Mesothelial cell of epicardium (in vitro differentiated cells): ENCODE measurements around the gene PPP1R1B. TPM values are rescaled to one million over a fixed set of nuclear protein-coding genes. Genes with fewer than 3 reads are reported as not detected.
A peak's percentile ranks its signal among the peaks of the same experiment; 100 is the strongest.

ENCODE experiments used
- DNase-seq, 2 experiments: peaks; one replicate each; pipeline ENCODE4 v3.0.0; 2021; ENCODE audit warnings: low spot score in 2 of 2; ENCODE audit not compliant: unreplicated experiment in 2 of 2
- H3K27ac Mint-ChIP-seq: 2 replicates; pipeline ENCODE4 v1.8.0; 2021; ENCODE audit warnings: mixed read lengths
- H3K27me3 Mint-ChIP-seq: 2 replicates; pipeline ENCODE4 v1.8.0; 2021; ENCODE audit warnings: low read depth, mixed read lengths
- H3K36me3 Mint-ChIP-seq: 2 replicates; pipeline ENCODE4 v1.8.0; 2021; ENCODE audit warnings: mixed read lengths
- H3K4me1 Mint-ChIP-seq: 2 replicates; pipeline ENCODE4 v1.8.0; 2021; ENCODE audit warnings: mixed read lengths
- H3K4me3 Mint-ChIP-seq: 2 replicates; pipeline ENCODE4 v1.8.0; 2021; ENCODE audit warnings: mild to moderate bottlenecking, moderate library complexity, mixed read lengths
- H3K9me3 Mint-ChIP-seq: 2 replicates; pipeline ENCODE4 v1.8.0; 2021; ENCODE audit warnings: mixed read lengths
- total RNA-seq: library from RNA; stranded (reverse); gene quantifications from 3 replicates; pipeline ENCODE4 v1.2.1, GENCODE V29; 2021
- TF ChIP-seq, protein P1 (sequence below): fragments of 200-600 bp; sonication (generic); IDR thresholded peaks from one replicate; pipeline ENCODE4 v1.5.0; 2021; ENCODE audit warnings: antibody characterized with exemption; ENCODE audit not compliant: unreplicated experiment

Gene PPP1R1B
- total RNA-seq: 0.58 to 0.75 TPM (median 0.75 TPM) in 3 replicates

DNA sequence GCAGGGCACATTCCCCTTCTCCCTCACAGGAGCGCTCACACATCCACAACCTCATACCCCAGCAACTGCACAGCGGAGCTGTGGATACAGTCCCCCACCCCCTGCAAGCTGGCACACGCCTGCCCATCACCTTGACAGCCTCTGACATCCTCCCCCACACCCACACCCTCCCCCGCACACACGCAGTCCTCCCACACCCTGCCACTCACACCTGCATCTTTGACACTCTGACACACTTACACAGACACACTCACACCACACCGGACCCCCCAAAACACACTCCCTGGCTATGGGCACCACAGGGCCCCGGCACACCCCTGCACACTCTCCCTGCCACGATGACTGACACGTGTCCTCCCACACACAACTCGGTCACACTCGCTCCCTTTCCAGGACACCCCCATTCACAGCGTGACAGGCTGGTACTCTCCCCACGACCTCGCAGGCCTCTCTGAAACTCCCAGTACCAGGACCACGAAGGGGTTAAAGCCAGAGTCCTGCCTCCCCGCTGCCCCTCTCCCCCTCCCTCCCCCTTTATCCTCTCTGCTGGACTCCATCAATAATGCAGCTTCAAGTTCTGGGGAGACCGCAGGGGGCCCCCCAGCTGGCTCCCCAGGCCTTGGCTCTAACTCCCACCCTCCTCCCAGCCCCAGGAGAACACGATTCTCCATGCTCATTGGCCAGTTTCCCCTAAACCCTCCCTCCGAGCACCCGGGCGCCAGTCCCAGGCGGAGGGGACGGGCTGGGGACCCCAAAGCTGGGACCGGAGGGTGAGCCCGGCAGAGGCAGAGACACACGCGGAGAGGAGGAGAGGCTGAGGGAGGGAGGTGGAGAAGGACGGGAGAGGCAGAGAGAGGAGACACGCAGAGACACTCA lies at the start of gene PPP1R1B:
PPP1R1B (plus strand) TSS at position 782 of the 876 bp plus-strand sequence. CDS start 441 bp downstream, outside the sequence.
- no peaks in the 10 kb centered on the region for H3K9me3 Mint-ChIP-seq
- H3K4me3 Mint-ChIP-seq: peak within 1 kb of the TSS; percentile 65
- TF ChIP-seq, protein P1, sequence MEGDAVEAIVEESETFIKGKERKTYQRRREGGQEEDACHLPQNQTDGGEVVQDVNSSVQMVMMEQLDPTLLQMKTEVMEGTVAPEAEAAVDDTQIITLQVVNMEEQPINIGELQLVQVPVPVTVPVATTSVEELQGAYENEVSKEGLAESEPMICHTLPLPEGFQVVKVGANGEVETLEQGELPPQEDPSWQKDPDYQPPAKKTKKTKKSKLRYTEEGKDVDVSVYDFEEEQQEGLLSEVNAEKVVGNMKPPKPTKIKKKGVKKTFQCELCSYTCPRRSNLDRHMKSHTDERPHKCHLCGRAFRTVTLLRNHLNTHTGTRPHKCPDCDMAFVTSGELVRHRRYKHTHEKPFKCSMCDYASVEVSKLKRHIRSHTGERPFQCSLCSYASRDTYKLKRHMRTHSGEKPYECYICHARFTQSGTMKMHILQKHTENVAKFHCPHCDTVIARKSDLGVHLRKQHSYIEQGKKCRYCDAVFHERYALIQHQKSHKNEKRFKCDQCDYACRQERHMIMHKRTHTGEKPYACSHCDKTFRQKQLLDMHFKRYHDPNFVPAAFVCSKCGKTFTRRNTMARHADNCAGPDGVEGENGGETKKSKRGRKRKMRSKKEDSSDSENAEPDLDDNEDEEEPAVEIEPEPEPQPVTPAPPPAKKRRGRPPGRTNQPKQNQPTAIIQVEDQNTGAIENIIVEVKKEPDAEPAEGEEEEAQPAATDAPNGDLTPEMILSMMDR: no peak
- no peaks in the 10 kb centered on the region for H3K36me3 Mint-ChIP-seq
- H3K27ac Mint-ChIP-seq: no peak within 1 kb of the TSS
- peaks cover 79% of the 10 kb centered on the region for H3K27me3 Mint-ChIP-seq
- DNase-seq: no peak
- H3K4me1 Mint-ChIP-seq: peaks cover 23% of the 10 kb centered on the region

DNA sequence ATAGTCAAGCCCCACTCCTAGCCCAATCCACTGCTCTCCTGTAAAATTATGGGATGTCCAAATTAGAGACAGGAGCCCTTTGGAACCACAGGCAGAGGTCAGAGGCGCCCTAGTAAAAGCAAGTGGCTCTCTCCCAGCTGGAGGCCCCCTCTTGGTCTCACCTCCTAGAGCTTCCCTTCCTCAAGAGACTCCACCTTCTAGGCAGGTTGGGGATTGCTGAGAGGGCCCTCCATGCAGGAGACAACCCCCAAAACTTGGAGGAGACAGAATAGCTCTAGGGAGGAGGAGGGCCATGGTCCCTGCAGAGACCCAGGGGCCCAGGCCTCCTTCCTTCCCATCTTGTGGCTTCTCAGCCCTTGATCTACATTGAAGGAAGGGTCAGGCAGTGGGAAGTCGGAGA lies 48.5 kb upstream of the PPP1R1B start:
- Mint-ChIP-seq H3K36me3 (no peaks in the 10 kb centered on the region), H3K27ac (no peak overlapping the region), H3K4me3 (no peak overlapping the region), H3K27me3 (peaks cover 51% of the 10 kb centered on the region), H3K4me1 (peaks cover 15% of the 10 kb centered on the region), H3K9me3 (no peaks in the 10 kb centered on the region)
- TF ChIP-seq, protein P1: no peak
- DNase-seq: no peak

DNA sequence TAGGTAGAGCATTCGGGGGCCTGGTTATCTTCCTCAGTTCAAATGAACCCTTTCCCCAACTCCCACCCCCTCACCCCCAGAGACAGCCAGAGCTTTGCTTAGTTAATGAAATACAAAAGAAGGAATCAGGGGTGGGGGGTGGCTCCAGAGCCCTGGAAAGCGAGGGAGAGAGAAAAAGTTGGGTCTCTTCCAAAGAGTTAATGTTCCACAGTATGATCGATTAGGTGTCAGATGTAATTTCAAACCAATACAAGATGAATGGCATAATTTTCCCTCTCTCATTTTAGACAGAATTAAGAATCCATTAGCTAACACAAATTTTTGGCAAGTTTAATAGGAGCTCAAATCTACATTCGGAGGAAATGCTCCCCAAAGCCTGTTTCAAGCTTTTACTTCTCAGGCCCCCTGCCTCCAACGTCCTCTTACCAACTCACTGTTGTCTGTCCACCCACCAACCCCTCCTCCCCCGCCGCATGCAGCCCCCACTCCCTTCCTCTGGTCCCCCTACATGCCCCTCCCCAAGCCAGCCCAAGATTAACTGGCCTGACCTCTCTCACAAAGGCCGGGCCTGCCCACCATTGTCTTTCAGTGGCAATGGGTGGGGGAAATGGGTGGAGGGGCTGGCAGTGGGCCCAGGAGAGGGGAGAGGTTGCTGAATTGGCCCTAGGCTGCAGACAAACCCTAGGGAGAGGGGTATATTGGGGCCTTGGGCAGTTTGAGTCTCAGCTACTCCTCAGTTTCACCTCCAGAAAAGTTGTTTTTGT lies 47.3 kb upstream of the PPP1R1B start:
- H3K4me3 Mint-ChIP-seq: no peak overlapping the region
- H3K27ac Mint-ChIP-seq: no peak overlapping the region
- TF ChIP-seq, protein P1: no peak
- H3K4me1 Mint-ChIP-seq: peaks cover 11% of the 10 kb centered on the region
- DNase-seq: no peak
- no peaks in the 10 kb centered on the region for H3K36me3 Mint-ChIP-seq
- H3K9me3 Mint-ChIP-seq: no peaks in the 10 kb centered on the region
- H3K27me3 Mint-ChIP-seq: peaks cover 60% of the 10 kb centered on the region

DNA sequence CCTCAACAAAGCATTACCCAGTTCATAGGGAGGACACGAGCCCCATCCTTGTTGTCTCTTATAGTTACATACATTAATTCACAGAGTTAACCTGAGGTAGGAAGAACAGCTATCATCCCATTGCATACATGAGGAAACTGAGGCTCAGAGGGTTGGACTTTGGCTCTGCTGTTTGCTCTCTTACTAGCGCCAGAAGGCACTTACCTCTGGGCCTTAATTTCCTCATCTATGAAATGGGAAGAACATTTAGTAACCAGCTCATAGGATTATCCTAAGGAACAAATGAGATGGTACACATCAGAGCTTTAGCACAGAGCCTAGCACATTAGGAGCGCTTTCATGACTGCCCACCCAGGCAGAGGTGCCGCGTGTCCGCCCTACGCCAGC lies 46.7 kb upstream of the PPP1R1B start:
- TF ChIP-seq, protein P1: no peak
- H3K27me3 Mint-ChIP-seq: peaks cover 62% of the 10 kb centered on the region
- no peaks in the 10 kb centered on the region for H3K9me3 Mint-ChIP-seq
- peaks cover 11% of the 10 kb centered on the region for H3K4me1 Mint-ChIP-seq
- no peaks in the 10 kb centered on the region for H3K36me3 Mint-ChIP-seq
- H3K27ac Mint-ChIP-seq: no peak overlapping the region
- no peak for DNase-seq
- no peak overlapping the region for H3K4me3 Mint-ChIP-seq

DNA sequence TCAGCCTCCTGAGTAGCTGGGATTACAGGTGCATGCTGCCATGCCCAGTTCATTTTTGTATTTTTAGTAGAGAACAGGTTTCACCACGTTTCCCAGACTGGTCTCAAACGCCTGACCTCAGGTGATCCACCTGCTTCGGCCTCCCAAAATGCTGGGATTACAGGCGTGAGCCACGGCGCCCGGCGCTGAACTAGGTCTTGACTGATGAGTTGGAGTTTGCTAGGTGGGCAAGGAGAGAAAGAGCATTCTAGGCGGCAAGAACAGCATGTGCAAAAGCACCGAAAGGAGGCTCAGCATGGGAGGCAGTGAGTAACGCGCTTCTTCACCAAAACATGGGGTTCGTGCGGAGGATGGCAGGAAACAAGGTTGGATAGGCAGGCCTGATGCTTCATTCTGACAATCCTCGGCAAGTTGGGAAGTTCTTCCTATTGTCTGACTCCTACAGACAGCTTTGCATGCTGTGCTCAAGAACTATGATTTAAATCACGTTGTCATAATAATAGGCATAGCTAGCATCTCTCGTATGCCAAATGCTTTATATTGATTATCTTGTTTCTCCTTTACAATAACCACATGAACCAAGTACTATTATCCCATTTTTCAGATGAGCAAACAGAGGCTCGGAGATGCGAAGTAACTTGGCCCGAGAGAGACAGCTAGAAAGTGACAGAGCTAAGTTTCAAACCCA lies 45.5 kb upstream of the PPP1R1B start:
- Mint-ChIP-seq H3K27me3 (peaks cover 54% of the 10 kb centered on the region), H3K4me3 (no peak overlapping the region), H3K27ac (no peak overlapping the region), H3K4me1 (peaks cover 11% of the 10 kb centered on the region), H3K36me3 (no peaks in the 10 kb centered on the region), H3K9me3 (no peaks in the 10 kb centered on the region)
- TF ChIP-seq, protein P1: no peak
- DNase-seq: no peak
